ENCODE measurements around the gene BZW2. TPM values are rescaled to one million over a fixed set of nuclear protein-coding genes. Genes with fewer than 3 reads are reported as not detected.

BZW2 gene
- total and polyA plus RNA-seq, 2 of the 13 experiments (the other 11 are each of a cell fraction or from before 2014, with no cell fraction given) = 21.8 to 95.2 TPM

DNA sequence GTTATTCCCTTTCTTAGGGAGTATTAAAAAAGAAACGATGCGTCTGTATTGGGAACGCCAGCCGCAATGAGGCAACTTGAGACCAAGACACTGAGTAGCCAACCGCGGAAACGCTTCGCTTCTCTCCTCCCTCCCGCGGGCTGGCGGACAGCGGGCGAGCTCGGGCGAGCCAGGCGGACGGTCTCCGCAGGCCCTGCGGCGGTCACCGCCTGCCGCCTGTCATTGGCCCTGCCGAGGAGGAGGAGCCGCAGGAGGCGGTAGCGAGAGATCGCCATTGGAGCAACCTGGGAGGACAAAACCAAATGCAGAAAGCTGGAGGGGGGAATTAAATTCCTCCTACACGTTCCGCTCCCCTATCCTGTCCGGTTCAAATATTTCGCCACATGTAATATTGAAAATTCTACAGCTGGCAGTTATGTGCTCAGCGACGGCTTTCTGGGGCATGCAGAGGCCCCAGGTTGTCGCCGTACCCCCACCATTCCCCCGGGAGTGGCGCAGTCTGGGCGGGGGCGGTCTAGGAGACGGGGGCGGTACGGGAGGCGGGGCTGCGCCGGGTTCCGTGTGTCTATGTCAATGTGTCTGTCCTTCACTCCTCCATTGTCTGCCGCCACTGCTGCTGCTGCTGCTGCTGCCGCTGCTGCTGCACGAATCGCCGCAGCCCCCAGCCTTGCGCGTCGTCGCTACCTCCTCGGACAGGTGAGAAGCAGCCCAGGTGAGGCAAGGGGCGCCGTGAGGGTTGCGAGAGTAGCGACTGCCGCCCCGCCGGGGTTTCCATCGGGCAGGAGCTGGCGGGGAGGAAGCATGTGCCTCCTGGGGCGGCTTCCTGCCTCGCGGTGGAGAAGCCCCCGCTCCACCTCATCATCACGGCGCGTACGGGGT lies at the start of gene BZW2, which contains the start of gene ANKMY2 (continued):
- TF ChIP-seq CBX2 (IDR thresholded peaks at IDR 0.05; ENCODE audit: low read depth, low read length) (no peak), CBX2 (CRISPR knock-in tag; IDR thresholded peaks at IDR 0.05; ENCODE audit: low read depth) (no peak), ZNF282 (IDR thresholded peaks at IDR 0.05; ENCODE audit: partially characterized antibody) (no peak), TOPORS (CRISPR knock-in tag; IDR thresholded peaks at IDR 0.05) (peak; percentile 0; the same call in 1 of the 2 replicates), RFXAP (CRISPR knock-in tag; IDR thresholded peaks at IDR 0.05; ENCODE audit: borderline replicate concordance) (peak; percentile 60), USF2 (IDR thresholded peaks at IDR 0.05; ENCODE audit: low read depth, low read length) (no peak), USF2 (CRISPR knock-in tag; IDR thresholded peaks at IDR 0.05; ENCODE audit: borderline replicate concordance) (no peak), CEBPB (IDR thresholded peaks at IDR 0.05; ENCODE audit: borderline replicate concordance, low read depth, low read length) (no peak), MEF2D (CRISPR knock-in tag; IDR thresholded peaks at IDR 0.05) (peak; percentile 74; the same call in 1 of the 2 replicates), TEAD2 (CRISPR knock-in tag; IDR thresholded peaks at IDR 0.05) (no peak), MZF1 (CRISPR knock-in tag; IDR thresholded peaks at IDR 0.05; ENCODE audit: borderline replicate concordance) (no peak), KDM6A (CRISPR knock-in tag; IDR thresholded peaks at IDR 0.05; ENCODE audit: low read depth) (no peak), ZMAT5 (CRISPR knock-in tag; IDR thresholded peaks at IDR 0.05; ENCODE audit: borderline replicate concordance, low read depth) (no peak), CCDC6 (CRISPR knock-in tag; IDR thresholded peaks at IDR 0.05) (peak; percentile 91), TBX3 (IDR thresholded peaks at IDR 0.05; ENCODE audit: borderline replicate concordance) (peak; percentile 12; the same call in 1 of the 2 replicates), BRD4 (CRISPR knock-in tag; IDR thresholded peaks at IDR 0.05) (peak; percentile 81; the same call in 1 of the 2 replicates), JUNB (CRISPR knock-in tag; IDR thresholded peaks at IDR 0.05; ENCODE audit: borderline replicate concordance) (peak; percentile 49; the same call in 1 of the 2 replicates), AGO1 (IDR thresholded peaks at IDR 0.05; ENCODE audit: low read depth, low read length, poor library complexity, severe bottlenecking) (peak; percentile 51)
- TF ChIP-seq, protein P1, sequence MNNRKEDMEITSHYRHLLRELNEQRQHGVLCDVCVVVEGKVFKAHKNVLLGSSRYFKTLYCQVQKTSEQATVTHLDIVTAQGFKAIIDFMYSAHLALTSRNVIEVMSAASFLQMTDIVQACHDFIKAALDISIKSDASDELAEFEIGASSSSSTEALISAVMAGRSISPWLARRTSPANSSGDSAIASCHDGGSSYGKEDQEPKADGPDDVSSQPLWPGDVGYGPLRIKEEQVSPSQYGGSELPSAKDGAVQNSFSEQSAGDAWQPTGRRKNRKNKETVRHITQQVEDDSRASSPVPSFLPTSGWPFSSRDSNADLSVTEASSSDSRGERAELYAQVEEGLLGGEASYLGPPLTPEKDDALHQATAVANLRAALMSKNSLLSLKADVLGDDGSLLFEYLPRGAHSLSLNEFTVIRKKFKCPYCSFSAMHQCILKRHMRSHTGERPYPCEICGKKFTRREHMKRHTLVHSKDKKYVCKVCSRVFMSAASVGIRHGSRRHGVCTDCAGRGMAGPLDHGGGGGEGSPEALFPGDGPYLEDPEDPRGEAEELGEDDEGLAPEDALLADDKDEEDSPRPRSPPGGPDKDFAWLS (CRISPR knock-in tag; IDR thresholded peaks at IDR 0.05; ENCODE audit: borderline replicate concordance) = no peak
- TF ChIP-seq, protein P2, sequence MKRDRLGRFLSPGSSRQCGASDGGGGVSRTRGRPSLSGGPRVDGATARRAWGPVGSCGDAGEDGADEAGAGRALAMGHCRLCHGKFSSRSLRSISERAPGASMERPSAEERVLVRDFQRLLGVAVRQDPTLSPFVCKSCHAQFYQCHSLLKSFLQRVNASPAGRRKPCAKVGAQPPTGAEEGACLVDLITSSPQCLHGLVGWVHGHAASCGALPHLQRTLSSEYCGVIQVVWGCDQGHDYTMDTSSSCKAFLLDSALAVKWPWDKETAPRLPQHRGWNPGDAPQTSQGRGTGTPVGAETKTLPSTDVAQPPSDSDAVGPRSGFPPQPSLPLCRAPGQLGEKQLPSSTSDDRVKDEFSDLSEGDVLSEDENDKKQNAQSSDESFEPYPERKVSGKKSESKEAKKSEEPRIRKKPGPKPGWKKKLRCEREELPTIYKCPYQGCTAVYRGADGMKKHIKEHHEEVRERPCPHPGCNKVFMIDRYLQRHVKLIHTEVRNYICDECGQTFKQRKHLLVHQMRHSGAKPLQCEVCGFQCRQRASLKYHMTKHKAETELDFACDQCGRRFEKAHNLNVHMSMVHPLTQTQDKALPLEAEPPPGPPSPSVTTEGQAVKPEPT (CRISPR knock-in tag; IDR thresholded peaks at IDR 0.05; ENCODE audit: low read depth) = peak; percentile 55; the same call in 1 of the 2 replicates
